Gastroesophageal sphincter (tissue), 4 donors: ENCODE measurements around the gene BTN3A1. TPM values are rescaled to one million over a fixed set of nuclear protein-coding genes. Genes with fewer than 3 reads are reported as not detected.

Experiments
- ATAC-seq: fragments of 150-250 bp; one replicate; pipeline ENCODE4 v1.9.1; 2016; ENCODE audit warnings: mild to moderate bottlenecking, moderate library complexity
- H3K27ac ChIP-seq, 4 donors: fragments of 200-600 bp; sonication (generic) in 3 of 4; 1 replicate in 3 of 4; 2 replicates in 1 of 4; pipeline ENCODE4 v1.5.1; 2016 to 2019
- H3K27me3 ChIP-seq: fragments of 200-600 bp; sonication (generic); one replicate; pipeline ENCODE4 v1.5.1; 2019
- H3K36me3 ChIP-seq, 2 donors: fragments of 200-600 bp; sonication (generic); one replicate each; pipeline ENCODE4 v1.5.1; 2019; ENCODE audit warnings: control low read depth in 1 of 2
- H3K4me1 ChIP-seq, 3 donors: fragments of 200-600 bp; sonication (generic); 1 replicate in 2 of 3; 2 replicates in 1 of 3; pipeline ENCODE4 v1.5.1; 2016 to 2019; ENCODE audit warnings: control low read depth in 2 of 3
- H3K4me3 ChIP-seq, 2 donors: fragments of 200-600 bp; sonication (generic); one replicate each; pipeline ENCODE4 v1.5.1; 2019; ENCODE audit warnings: mild to moderate bottlenecking in 1 of 2, moderate library complexity in 1 of 2
- H3K9me3 ChIP-seq, 3 donors: fragments of 200-600 bp; sonication (generic); one replicate each; pipeline ENCODE4 v1.5.1; 2017 to 2019; ENCODE audit warnings: control low read depth in 2 of 3
- CTCF ChIP-seq, 4 experiments: fragments of 200-600 bp in 2 of 4; fragments of 450-650 bp in 2 of 4; sonication (generic) in 1 of 4; IDR thresholded peaks; one replicate each; pipeline ENCODE4 v1.5.1; 2017 to 2019; ENCODE audit warnings: antibody characterized with exemption in 4 of 4, mild to moderate bottlenecking in 2 of 4, moderate library complexity in 2 of 4
- EP300 ChIP-seq: sonication (generic); formaldehyde crosslinking; IDR thresholded peaks from one replicate; pipeline ENCODE4 v1.6.1; 2017; ENCODE audit warnings: antibody characterized with exemption, mild to moderate bottlenecking
- POLR2A ChIP-seq, 2 donors: fragments of 450-650 bp; IDR thresholded peaks; one replicate each; pipeline ENCODE4 v1.6.1; 2017; ENCODE audit warnings: antibody characterized with exemption in 2 of 2, mild to moderate bottlenecking in 2 of 2, moderate library complexity in 1 of 2
- POLR2AphosphoS5 ChIP-seq: sonication (generic); formaldehyde crosslinking; IDR thresholded peaks from one replicate; pipeline ENCODE4 v1.6.1; 2017; ENCODE audit warnings: antibody characterized with exemption
- WGBS, 2 donors: methylation state at CpG; one replicate each; pipeline ENCODE4 v1.1.5; 2018; ENCODE audit warnings: low coverage in 1 of 2; 5-methylcytosine and 5-hydroxymethylcytosine counted together
- total RNA-seq, 4 donors: library from RNA; depleted of rRNA; stranded (reverse); fragments of >200 nt; gene quantifications; one replicate each; pipeline ENCODE4 v1.1.0, GENCODE V29; 2016

Gene BTN3A1
- total RNA-seq, 4 donors from 2014 or later: 7.5 to 14.3 (median 8.2) TPM

GRCh38 chr6:26447257-26447656, 45.2 kb downstream of the BTN3A1 start:
- Histone ChIP-seq H3K4me3 (no peak overlapping the region), H3K4me1 (peaks cover 0 to 5% (median 0%) of the 10 kb centered on the region in 3 donors), H3K27ac (no peak overlapping the region), H3K36me3 (peaks cover 0 to 59% of the 10 kb centered on the region in 2 donors), H3K27me3 (no peaks in the 10 kb centered on the region), H3K9me3 (no peaks in the 10 kb centered on the region)
- ATAC-seq: no peak
- 84 to 97% methylated on average over 4 to 5 of the region's 5 CpGs for WGBS, 2 donors
- TF ChIP-seq POLR2AphosphoS5: no peak
- TF ChIP-seq EP300: no peak
- TF ChIP-seq POLR2A (IDR thresholded peaks at IDR 0.05): no peak
- no peak for TF ChIP-seq CTCF (IDR thresholded peaks at IDR 0.05)

- ATAC-seq: no peak
- H3K4me3 ChIP-seq: no peak overlapping the region
- H3K4me1 ChIP-seq: no peaks in the 10 kb centered on the region
- no peaks in the 10 kb centered on the region for H3K9me3 ChIP-seq
- H3K27me3 ChIP-seq: no peaks in the 10 kb centered on the region
- no peak overlapping the region for H3K27ac ChIP-seq
- WGBS, 2 donors: 67 to 94% methylated on average over 2 to 3 of the region's 3 CpGs
- H3K36me3 ChIP-seq: peaks cover 0 to 46% of the 10 kb centered on the region in 2 donors
- TF ChIP-seq CTCF (IDR thresholded peaks at IDR 0.05) (no peak), POLR2A (IDR thresholded peaks at IDR 0.05) (no peak), EP300 (no peak), POLR2AphosphoS5 (no peak)
Observed at GRCh38 chr6:26450240-26450639, 48.2 kb downstream of the BTN3A1 start.

- no peaks in the 10 kb centered on the region for H3K9me3 ChIP-seq
- peaks cover 0 to 13% (median 2%) of the 10 kb centered on the region in 3 donors for H3K4me1 ChIP-seq
- no peak for TF ChIP-seq POLR2A (IDR thresholded peaks at IDR 0.05)
- no peak for TF ChIP-seq EP300
- no peak for TF ChIP-seq POLR2AphosphoS5
- TF ChIP-seq CTCF (IDR thresholded peaks at IDR 0.05): no peak
- H3K36me3 ChIP-seq: peaks cover 0 to 30% of the 10 kb centered on the region in 2 donors
- no peak overlapping the region for H3K4me3 ChIP-seq
- H3K27ac ChIP-seq: no peak overlapping the region
- ATAC-seq: no peak
- 56 to 60% methylated on average over 1 of the region's 1 CpG for WGBS, 2 donors
- H3K27me3 ChIP-seq: no peaks in the 10 kb centered on the region
Observed at GRCh38 chr6:26452631-26453235, 50.7 kb downstream of the BTN3A1 start.

- Histone ChIP-seq H3K9me3 (no peaks in the 10 kb centered on the region), H3K4me3 (no peak overlapping the region), H3K27ac (no peak overlapping the region), H3K36me3 (peaks cover 0 to 20% of the 10 kb centered on the region in 2 donors), H3K27me3 (no peaks in the 10 kb centered on the region), H3K4me1 (peaks cover 5 to 24% (median 10%) of the 10 kb centered on the region in 3 donors)
- 83 to 100% methylated on average over 1 of the region's 1 CpG for WGBS, 2 donors
- no peak for TF ChIP-seq CTCF (IDR thresholded peaks at IDR 0.05)
- TF ChIP-seq POLR2AphosphoS5: no peak
- no peak for TF ChIP-seq EP300
- no peak for TF ChIP-seq POLR2A (IDR thresholded peaks at IDR 0.05)
- no peak for ATAC-seq
Observed at GRCh38 chr6:26454631-26455030, 52.6 kb downstream of the BTN3A1 start.

GRCh38 chr6:26455357-26455970, 53.4 kb downstream of the BTN3A1 start:
- peaks cover 5 to 32% (median 16%) of the 10 kb centered on the region in 3 donors for H3K4me1 ChIP-seq
- whole genome bisulfite sequencing, 2 donors: 82 to 86% methylated on average over 3 of the region's 3 CpGs
- no peak overlapping the region for H3K27ac ChIP-seq
- H3K36me3 ChIP-seq: peaks cover 0 to 20% of the 10 kb centered on the region in 2 donors
- H3K4me3 ChIP-seq: no peak overlapping the region
- TF ChIP-seq EP300: no peak
- no peak for ATAC-seq
- no peaks in the 10 kb centered on the region for H3K9me3 ChIP-seq
- no peaks in the 10 kb centered on the region for H3K27me3 ChIP-seq
